Neural cell (in vitro differentiated cells): ENCODE measurements around the gene ADISSP.

Source experiments
- EP300 ChIP-seq: fragments of 450-650 bp; conservative IDR thresholded peaks from 2 replicates; pipeline ENCODE4 v1.6.1; 2014; ENCODE audit warnings: antibody characterized with exemption, mild to moderate bottlenecking, moderate library complexity; ENCODE audit not compliant: poor library complexity, severe bottlenecking
- EZH2 ChIP-seq: fragments of 200-600, 300-800 bp; shearing (Covaris generic), sonication (generic); IDR thresholded peaks from 2 replicates; pipeline ENCODE4 v1.6.1; 2014; ENCODE audit warnings: antibody characterized with exemption, low read length, borderline replicate concordance, mild to moderate bottlenecking; ENCODE audit not compliant: insufficient read depth, poor library complexity, severe bottlenecking
- MXI1 ChIP-seq: fragments of 450-650 bp; conservative IDR thresholded peaks from 2 replicates; pipeline ENCODE4 v1.6.1; 2014; ENCODE audit warnings: antibody characterized with exemption, mild to moderate bottlenecking; ENCODE audit not compliant: poor library complexity, severe bottlenecking
- POLR2AphosphoS5 ChIP-seq: IDR thresholded peaks from 2 replicates; pipeline ENCODE4 v1.6.1; 2012
- RAD21 ChIP-seq: fragments of 450-650 bp; conservative IDR thresholded peaks from 2 replicates; pipeline ENCODE4 v1.6.1; 2014; ENCODE audit warnings: antibody characterized with exemption, mild to moderate bottlenecking, moderate library complexity
- REST ChIP-seq: IDR thresholded peaks from 2 replicates; pipeline ENCODE4 v1.6.1; 2012; ENCODE audit warnings: borderline replicate concordance
- SMC3 ChIP-seq: fragments of 450-650 bp; conservative IDR thresholded peaks from 2 replicates; pipeline ENCODE4 v1.6.1; 2014; ENCODE audit warnings: antibody characterized with exemption, mild to moderate bottlenecking, moderate library complexity; ENCODE audit not compliant: poor library complexity
- TAF1 ChIP-seq: IDR thresholded peaks from 2 replicates; pipeline ENCODE4 v1.6.1; 2012; ENCODE audit warnings: low read depth
- TF ChIP-seq, protein P1 (sequence below): fragments of 450-650 bp; IDR thresholded peaks from 2 replicates; pipeline ENCODE4 v1.5.1; 2014; ENCODE audit warnings: antibody characterized with exemption, mild to moderate bottlenecking, moderate library complexity; ENCODE audit not compliant: poor library complexity, severe bottlenecking

- TF ChIP-seq, protein P1, sequence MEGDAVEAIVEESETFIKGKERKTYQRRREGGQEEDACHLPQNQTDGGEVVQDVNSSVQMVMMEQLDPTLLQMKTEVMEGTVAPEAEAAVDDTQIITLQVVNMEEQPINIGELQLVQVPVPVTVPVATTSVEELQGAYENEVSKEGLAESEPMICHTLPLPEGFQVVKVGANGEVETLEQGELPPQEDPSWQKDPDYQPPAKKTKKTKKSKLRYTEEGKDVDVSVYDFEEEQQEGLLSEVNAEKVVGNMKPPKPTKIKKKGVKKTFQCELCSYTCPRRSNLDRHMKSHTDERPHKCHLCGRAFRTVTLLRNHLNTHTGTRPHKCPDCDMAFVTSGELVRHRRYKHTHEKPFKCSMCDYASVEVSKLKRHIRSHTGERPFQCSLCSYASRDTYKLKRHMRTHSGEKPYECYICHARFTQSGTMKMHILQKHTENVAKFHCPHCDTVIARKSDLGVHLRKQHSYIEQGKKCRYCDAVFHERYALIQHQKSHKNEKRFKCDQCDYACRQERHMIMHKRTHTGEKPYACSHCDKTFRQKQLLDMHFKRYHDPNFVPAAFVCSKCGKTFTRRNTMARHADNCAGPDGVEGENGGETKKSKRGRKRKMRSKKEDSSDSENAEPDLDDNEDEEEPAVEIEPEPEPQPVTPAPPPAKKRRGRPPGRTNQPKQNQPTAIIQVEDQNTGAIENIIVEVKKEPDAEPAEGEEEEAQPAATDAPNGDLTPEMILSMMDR: no peak
- TF ChIP-seq RAD21 (no peak), TAF1 (no peak), EZH2 (no peak), POLR2AphosphoS5 (no peak), REST (no peak), SMC3 (no peak), MXI1 (no peak), EP300 (no peak)
Measured at GRCh38 chr20:3813848-3814581, 46.5 kb upstream of the ADISSP start.
